ENCODE data around the gene INHBB.

DNA sequence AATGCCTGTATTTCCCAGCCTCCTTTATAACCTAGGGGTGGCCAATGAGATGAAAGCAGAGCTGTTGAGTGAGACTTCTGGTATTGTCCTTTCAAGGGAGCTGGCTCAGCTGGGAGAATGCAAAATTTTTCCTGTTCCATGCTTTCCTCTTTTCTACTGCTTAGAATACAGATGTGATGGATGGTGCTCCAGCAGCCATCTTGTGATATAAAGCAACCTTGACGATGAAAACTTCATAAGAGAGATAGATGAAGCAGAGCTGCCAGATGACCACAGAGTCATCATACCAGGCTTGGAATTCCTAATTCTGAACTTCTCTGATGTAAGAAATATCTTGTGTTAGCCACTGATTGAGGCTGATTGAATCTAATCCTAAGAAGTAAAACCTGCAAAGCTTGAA, 11.9 kb upstream of the INHBB start:
- TF ChIP-seq CTCF (IDR thresholded peaks at IDR 0.05) (no peak), POLR2A (IDR thresholded peaks at IDR 0.05) (no peak)

Data from prostate gland (tissue), 2 donors.